ENCODE data around the gene PAGE5.

PAGE5 gene, protein sequence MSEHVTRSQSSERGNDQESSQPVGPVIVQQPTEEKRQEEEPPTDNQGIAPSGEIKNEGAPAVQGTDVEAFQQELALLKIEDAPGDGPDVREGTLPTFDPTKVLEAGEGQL

DNA sequence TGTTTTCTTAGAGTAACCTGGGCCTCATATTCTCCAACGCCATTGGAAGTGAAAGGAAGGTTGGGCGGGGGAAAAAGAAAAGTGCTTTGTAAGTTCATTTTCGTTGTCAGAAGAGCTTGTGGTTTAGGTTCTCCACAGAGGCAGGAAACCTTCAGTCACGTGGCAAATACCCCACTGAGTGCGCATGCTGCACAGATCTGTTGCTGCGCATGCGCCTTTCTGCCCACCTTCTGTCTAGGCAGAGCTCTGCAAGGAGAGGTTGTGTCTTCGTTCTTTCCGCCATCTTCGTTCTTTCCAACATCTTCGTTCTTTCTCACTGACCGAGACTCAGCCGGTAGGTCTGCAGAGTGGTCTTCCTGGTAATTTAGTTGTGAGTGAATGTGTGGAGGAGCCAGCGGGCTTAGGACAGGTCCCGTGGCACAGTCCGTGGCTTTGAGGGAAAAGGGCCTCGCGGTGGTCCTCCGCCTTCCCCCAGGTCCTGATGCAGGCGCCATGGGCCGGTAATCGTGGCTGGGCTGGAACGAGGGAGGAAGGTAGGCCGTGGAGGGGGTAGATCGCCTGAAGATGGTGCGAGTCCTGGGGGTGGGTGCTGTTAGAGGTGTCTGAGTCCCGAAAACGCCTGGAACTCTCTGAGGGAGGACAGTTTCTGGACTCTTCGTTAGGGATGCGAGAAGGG is at the start of gene PAGE5:
Gene PAGE5 (plus strand): TSS at position 228 of the 676 bp plus-strand sequence. CDS start 1,037 bp downstream, outside the sequence.
- no peak for DNase-seq

- no peak for DNase-seq
Observed at GRCh38 chrX:55187281-55187680, 32.9 kb upstream of the PAGE5 start.

GRCh38 chrX:55196688-55197087 is 23.5 kb upstream of the PAGE5 start:
- no peak for DNase-seq

DNA sequence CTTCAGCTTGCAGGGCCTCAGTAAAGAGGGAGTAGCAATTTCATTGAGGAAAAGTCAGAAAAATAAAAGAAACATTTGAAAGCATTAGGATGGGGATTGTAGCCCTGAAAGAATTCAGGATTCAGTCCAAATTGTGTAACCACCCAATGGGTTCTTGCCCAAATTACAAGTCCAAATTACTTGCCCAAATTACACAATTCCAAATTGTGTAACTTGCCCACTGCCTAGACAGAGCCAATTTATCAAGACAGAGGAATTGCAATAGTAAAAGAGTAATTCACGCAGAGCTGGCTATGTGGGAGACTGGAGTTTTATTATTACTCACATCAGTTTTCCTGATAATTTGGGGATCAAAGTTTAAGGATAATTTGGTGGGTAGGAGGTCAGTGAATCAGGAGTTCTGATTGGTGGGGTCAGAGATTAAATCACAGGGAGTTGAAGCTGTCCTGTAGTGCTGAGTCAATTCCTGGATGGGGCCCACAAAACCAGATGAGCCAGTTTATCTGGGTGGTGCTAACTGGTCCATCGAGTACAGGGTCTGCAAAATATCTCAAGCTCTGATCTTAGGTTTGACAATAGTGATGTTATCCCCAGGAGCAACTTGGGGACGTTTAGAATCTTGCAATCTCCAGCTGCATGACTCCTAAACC is 18.1 kb upstream of the PAGE5 start:
- no peak for DNase-seq

GRCh38 chrX:55206162-55206941 is 13.8 kb upstream of the PAGE5 start:
- DNase-seq, result no peak

DNA sequence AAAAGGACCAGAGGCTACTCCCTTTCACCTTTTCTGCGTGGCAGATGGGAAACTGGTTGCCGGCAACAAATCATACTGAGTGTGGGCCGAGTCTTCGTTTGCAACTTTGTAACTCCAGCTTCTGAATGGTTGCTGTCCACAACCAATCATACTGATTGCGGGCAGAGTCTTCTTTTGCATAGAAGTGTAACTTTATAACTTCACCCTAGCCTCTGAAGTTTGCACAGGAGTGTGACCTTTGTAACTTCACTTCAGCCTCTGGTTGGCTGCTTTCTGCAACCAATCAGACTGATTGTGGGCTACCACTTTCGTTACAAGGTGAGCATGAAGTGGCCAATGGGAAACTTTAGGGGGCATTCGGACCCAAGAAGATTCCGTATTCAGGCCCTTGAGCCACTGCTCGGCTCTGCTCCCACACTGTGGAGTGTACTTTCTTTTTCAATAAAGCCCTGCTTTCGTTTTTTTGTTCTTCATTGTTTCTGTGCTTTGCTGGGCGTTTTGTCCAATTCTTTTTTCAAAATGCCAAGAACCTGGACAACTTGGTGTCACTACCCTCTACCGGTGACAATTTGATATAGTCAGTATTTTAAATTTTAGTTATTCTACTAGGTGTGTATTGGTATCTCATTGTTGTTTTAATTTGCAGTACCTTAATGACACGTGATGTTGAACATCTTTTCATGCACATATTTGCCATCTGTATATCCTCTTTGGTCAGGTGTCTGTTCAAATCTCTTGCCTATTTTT is 9.0 kb upstream of the PAGE5 start:
- DNase-seq, result no peak

GRCh38 chrX:55213381-55213780 is 6.8 kb upstream of the PAGE5 start:
- no peak for DNase-seq

GRCh38 chrX:55240788-55241340 is 20.7 kb downstream of the PAGE5 start:
- DNase-seq, result no peak

DNA sequence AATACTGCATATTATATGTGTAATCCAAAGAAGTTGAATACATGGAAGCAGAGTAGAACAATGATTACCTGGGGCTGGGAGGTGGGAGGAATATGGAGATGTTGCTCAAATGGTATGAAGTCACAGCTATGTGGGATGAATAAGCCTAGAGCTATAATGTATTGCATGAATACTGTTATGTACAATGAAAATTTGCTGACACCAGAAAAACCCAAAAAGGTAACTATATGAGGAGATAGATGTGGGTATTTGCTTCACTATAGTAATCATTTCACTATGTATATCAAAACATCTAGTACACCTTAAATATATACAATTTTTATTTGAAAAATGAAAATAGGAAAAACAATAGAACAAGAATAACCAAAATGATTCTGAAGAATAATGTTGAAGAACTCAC is 33.4 kb downstream of the PAGE5 start:
- DNase-seq, result no peak

DNA sequence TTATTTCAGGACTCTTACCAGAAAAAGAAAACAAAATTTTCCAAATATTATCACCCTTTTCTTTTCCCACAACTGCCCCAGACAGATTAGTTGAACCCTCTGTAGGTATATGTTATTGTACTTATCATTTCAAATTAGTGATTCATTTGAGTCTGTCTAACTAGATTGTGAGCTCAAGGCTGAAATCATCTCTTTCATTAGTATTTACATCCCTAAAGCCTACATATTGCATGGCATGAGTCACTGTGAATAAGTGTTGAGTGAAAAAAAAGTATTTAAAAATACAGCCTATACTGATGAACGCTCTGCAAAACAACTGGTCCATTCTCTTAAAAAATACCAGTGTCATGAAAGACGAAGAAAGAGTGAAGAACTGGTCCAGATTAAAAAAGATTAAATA is 40.7 kb downstream of the PAGE5 start:
- DNase-seq, result no peak

DNA sequence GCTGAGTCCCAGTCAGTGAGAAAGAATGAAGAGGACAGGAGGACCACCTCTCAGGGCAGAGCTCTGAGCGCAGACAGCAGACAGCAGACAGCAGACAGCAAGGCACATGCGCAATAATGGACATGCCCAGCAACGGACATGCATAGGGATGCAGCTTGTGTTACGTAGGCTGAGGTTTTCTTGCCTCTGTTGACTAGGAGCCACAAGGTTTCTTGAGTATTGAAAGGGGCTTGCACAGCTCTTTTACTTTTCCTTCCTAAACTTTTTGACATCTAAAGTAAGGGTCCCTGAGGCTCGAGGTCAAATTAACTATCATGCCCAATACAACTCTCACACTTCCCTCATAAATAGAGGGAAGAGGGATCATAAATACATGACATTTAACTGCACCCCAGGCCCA is 44.7 kb downstream of the PAGE5 start, which contains the start of gene PAGE3:
Gene PAGE3 (minus strand): TSS at position 101 of the 400 bp plus-strand sequence. CDS start 1,013 bp downstream, outside the sequence.
- DNase-seq, result no peak

Data from activated CD4-positive, alpha-beta T cell treated with anti-CD3 and anti-CD28 coated beads, Interleukin-10, Interleukin-2, amounts not matched to agents 100 ng/mL and 50 ng/mL, durations not matched to agents 16 hours and 8 hours (primary cell).